GM23248 (cell line): ENCODE results near the gene HSD11B1.

Experiments used
- EZH2 ChIP-seq: fragments of 200-600 bp; sonication (generic); IDR thresholded peaks from 2 replicates; pipeline ENCODE4 v1.6.1; 2018; ENCODE audit warnings: antibody characterized with exemption, mild to moderate bottlenecking; ENCODE audit not compliant: insufficient read depth, poor library complexity, severe bottlenecking
- EZH2phosphoT487 ChIP-seq: fragments of 200-600 bp; sonication (generic); IDR thresholded peaks from 2 replicates; pipeline ENCODE4 v1.6.1; 2018; ENCODE audit warnings: antibody characterized with exemption, moderate library complexity, mild to moderate bottlenecking, low read depth; ENCODE audit not compliant: insufficient read depth

DNA sequence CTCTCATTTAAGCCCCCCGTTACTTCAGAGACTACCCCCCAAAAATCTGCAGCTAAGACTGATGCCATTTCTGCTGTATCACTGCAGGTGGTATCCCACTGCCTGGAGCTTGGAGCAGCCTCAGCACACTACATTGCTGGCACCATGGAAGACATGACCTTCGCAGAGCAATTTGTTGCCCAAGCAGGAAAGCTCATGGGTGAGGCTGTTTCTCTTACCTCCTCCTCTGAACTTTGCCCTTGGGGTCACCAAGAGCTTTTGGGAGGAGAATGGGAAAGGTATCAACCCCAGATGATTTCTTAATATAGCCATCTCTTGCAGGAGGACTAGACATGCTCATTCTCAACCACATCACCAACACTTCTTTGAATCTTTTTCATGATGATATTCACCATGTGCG, 2.0 kb downstream of the HSD11B1 start:
- TF ChIP-seq EZH2, result no peak
- TF ChIP-seq EZH2phosphoT487, result no peak
